Activated T-cell treated with anti-CD3 and anti-CD28 coated beads, Interleukin-2, amount 50 U/mL, for 24 hours (primary cell): ENCODE data around the gene NTRK3.

Source experiments
- DNase-seq: peaks from one replicate; pipeline ENCODE4 v3.0.0-alpha.2; 2020
- H3K27ac Mint-ChIP-seq: 2 replicates; pipeline ENCODE4 v1.8.0; 2020; ENCODE audit warnings: mild to moderate bottlenecking, mixed read lengths
- H3K27me3 Mint-ChIP-seq: 2 replicates; pipeline ENCODE4 v1.8.0; 2020; ENCODE audit warnings: mixed read lengths
- H3K36me3 Mint-ChIP-seq: 2 replicates; pipeline ENCODE4 v1.8.0; 2020; ENCODE audit warnings: low read depth, mixed read lengths
- H3K4me1 Mint-ChIP-seq: 2 replicates; pipeline ENCODE4 v1.8.0; 2020; ENCODE audit warnings: low read depth, mixed read lengths
- H3K4me3 Mint-ChIP-seq: 2 replicates; pipeline ENCODE4 v1.8.0; 2020; ENCODE audit warnings: mild to moderate bottlenecking, moderate library complexity, mixed read lengths
- H3K9me3 Mint-ChIP-seq: 2 replicates; pipeline ENCODE4 v1.8.0; 2020; ENCODE audit warnings: mixed read lengths

The NTRK3 gene

GRCh38 chr15:88028024-88028423 is 228.5 kb downstream of the NTRK3 start:
- H3K27me3 Mint-ChIP-seq: peaks cover 13% of the 10 kb centered on the region
- no peak overlapping the region for H3K27ac Mint-ChIP-seq
- no peaks in the 10 kb centered on the region for H3K36me3 Mint-ChIP-seq
- DNase-seq: no peak
- no peak overlapping the region for H3K4me3 Mint-ChIP-seq
- no peaks in the 10 kb centered on the region for H3K4me1 Mint-ChIP-seq
- no peaks in the 10 kb centered on the region for H3K9me3 Mint-ChIP-seq

- DNase-seq: no peak
- Mint-ChIP-seq H3K4me3 (no peak overlapping the region), H3K9me3 (no peaks in the 10 kb centered on the region), H3K27ac (no peak overlapping the region), H3K27me3 (peaks cover 6% of the 10 kb centered on the region), H3K4me1 (no peaks in the 10 kb centered on the region), H3K36me3 (no peaks in the 10 kb centered on the region)
Measured at GRCh38 chr15:88023914-88024313, 232.6 kb downstream of the NTRK3 start.

- DNase-seq: no peak
- no peaks in the 10 kb centered on the region for H3K36me3 Mint-ChIP-seq
- no peak overlapping the region for H3K27ac Mint-ChIP-seq
- H3K4me3 Mint-ChIP-seq: no peak overlapping the region
- H3K4me1 Mint-ChIP-seq: no peaks in the 10 kb centered on the region
- H3K9me3 Mint-ChIP-seq: no peaks in the 10 kb centered on the region
- peaks cover 3% of the 10 kb centered on the region for H3K27me3 Mint-ChIP-seq
Measured at GRCh38 chr15:88022716-88023115, 233.8 kb downstream of the NTRK3 start.

- Mint-ChIP-seq H3K4me3 (no peak overlapping the region), H3K36me3 (no peaks in the 10 kb centered on the region), H3K27ac (no peak overlapping the region), H3K9me3 (no peaks in the 10 kb centered on the region), H3K4me1 (no peaks in the 10 kb centered on the region), H3K27me3 (peaks cover 3% of the 10 kb centered on the region)
- no peak for DNase-seq
Measured at GRCh38 chr15:88021601-88022000, 234.9 kb downstream of the NTRK3 start.

- Mint-ChIP-seq H3K9me3 (no peaks in the 10 kb centered on the region), H3K27me3 (no peaks in the 10 kb centered on the region), H3K4me1 (no peaks in the 10 kb centered on the region), H3K27ac (no peak overlapping the region), H3K4me3 (no peak overlapping the region), H3K36me3 (no peaks in the 10 kb centered on the region)
- DNase-seq: no peak
Measured at GRCh38 chr15:88020806-88021205, 235.7 kb downstream of the NTRK3 start.

- DNase-seq: no peak
- H3K27ac Mint-ChIP-seq: no peak overlapping the region
- H3K4me3 Mint-ChIP-seq: no peak overlapping the region
- no peaks in the 10 kb centered on the region for H3K9me3 Mint-ChIP-seq
- no peaks in the 10 kb centered on the region for H3K4me1 Mint-ChIP-seq
- no peaks in the 10 kb centered on the region for H3K36me3 Mint-ChIP-seq
- H3K27me3 Mint-ChIP-seq: no peaks in the 10 kb centered on the region
Measured at GRCh38 chr15:88019656-88020055, 236.9 kb downstream of the NTRK3 start.

- H3K4me3 Mint-ChIP-seq: no peak overlapping the region
- H3K36me3 Mint-ChIP-seq: no peaks in the 10 kb centered on the region
- no peak for DNase-seq
- H3K27me3 Mint-ChIP-seq: no peaks in the 10 kb centered on the region
- H3K27ac Mint-ChIP-seq: no peak overlapping the region
- H3K4me1 Mint-ChIP-seq: no peaks in the 10 kb centered on the region
- no peaks in the 10 kb centered on the region for H3K9me3 Mint-ChIP-seq
Measured at GRCh38 chr15:88018869-88019641, 237.5 kb downstream of the NTRK3 start.

GRCh38 chr15:88017753-88018152 is 238.8 kb downstream of the NTRK3 start:
- Mint-ChIP-seq H3K27me3 (peaks cover 5% of the 10 kb centered on the region), H3K4me1 (no peaks in the 10 kb centered on the region), H3K36me3 (no peaks in the 10 kb centered on the region), H3K27ac (no peak overlapping the region), H3K4me3 (no peak overlapping the region), H3K9me3 (no peaks in the 10 kb centered on the region)
- no peak for DNase-seq

- DNase-seq: no peak
- H3K4me3 Mint-ChIP-seq: no peak overlapping the region
- no peaks in the 10 kb centered on the region for H3K9me3 Mint-ChIP-seq
- H3K4me1 Mint-ChIP-seq: no peaks in the 10 kb centered on the region
- H3K36me3 Mint-ChIP-seq: no peaks in the 10 kb centered on the region
- no peak overlapping the region for H3K27ac Mint-ChIP-seq
- peaks cover 5% of the 10 kb centered on the region for H3K27me3 Mint-ChIP-seq
Measured at GRCh38 chr15:88016406-88016805, 240.1 kb downstream of the NTRK3 start.

GRCh38 chr15:88015228-88015860 is 241.2 kb downstream of the NTRK3 start:
- no peaks in the 10 kb centered on the region for H3K36me3 Mint-ChIP-seq
- no peaks in the 10 kb centered on the region for H3K4me1 Mint-ChIP-seq
- H3K27ac Mint-ChIP-seq: no peak overlapping the region
- no peak for DNase-seq
- no peaks in the 10 kb centered on the region for H3K9me3 Mint-ChIP-seq
- no peak overlapping the region for H3K4me3 Mint-ChIP-seq
- H3K27me3 Mint-ChIP-seq: peaks cover 5% of the 10 kb centered on the region

- no peak overlapping the region for H3K27ac Mint-ChIP-seq
- peaks cover 5% of the 10 kb centered on the region for H3K27me3 Mint-ChIP-seq
- no peak overlapping the region for H3K4me3 Mint-ChIP-seq
- H3K36me3 Mint-ChIP-seq: no peaks in the 10 kb centered on the region
- no peak for DNase-seq
- H3K4me1 Mint-ChIP-seq: no peaks in the 10 kb centered on the region
- H3K9me3 Mint-ChIP-seq: no peaks in the 10 kb centered on the region
Measured at GRCh38 chr15:88014454-88015160, 241.9 kb downstream of the NTRK3 start.

GRCh38 chr15:88013111-88013510 is 243.4 kb downstream of the NTRK3 start:
- Mint-ChIP-seq H3K27me3 (peaks cover 5% of the 10 kb centered on the region), H3K27ac (no peak overlapping the region), H3K9me3 (no peaks in the 10 kb centered on the region), H3K36me3 (no peaks in the 10 kb centered on the region), H3K4me1 (no peaks in the 10 kb centered on the region), H3K4me3 (no peak overlapping the region)
- DNase-seq: no peak

GRCh38 chr15:88012688-88013087 is 243.9 kb downstream of the NTRK3 start:
- no peak overlapping the region for H3K4me3 Mint-ChIP-seq
- DNase-seq: no peak
- H3K36me3 Mint-ChIP-seq: no peaks in the 10 kb centered on the region
- no peaks in the 10 kb centered on the region for H3K4me1 Mint-ChIP-seq
- H3K9me3 Mint-ChIP-seq: no peaks in the 10 kb centered on the region
- no peak overlapping the region for H3K27ac Mint-ChIP-seq
- peaks cover 5% of the 10 kb centered on the region for H3K27me3 Mint-ChIP-seq

GRCh38 chr15:88012233-88012632 is 244.3 kb downstream of the NTRK3 start:
- Mint-ChIP-seq H3K36me3 (no peaks in the 10 kb centered on the region), H3K9me3 (no peaks in the 10 kb centered on the region), H3K27me3 (peaks cover 5% of the 10 kb centered on the region), H3K4me1 (no peaks in the 10 kb centered on the region), H3K27ac (no peak overlapping the region), H3K4me3 (no peak overlapping the region)
- no peak for DNase-seq

- Mint-ChIP-seq H3K4me1 (no peaks in the 10 kb centered on the region), H3K9me3 (no peaks in the 10 kb centered on the region), H3K4me3 (no peak overlapping the region), H3K36me3 (no peaks in the 10 kb centered on the region), H3K27ac (no peak overlapping the region), H3K27me3 (peaks cover 5% of the 10 kb centered on the region)
- no peak for DNase-seq
Measured at GRCh38 chr15:88011533-88011932, 245.0 kb downstream of the NTRK3 start.
